GM19324 (cell line): ENCODE data around the gene GATAD2A.
"Not testable (repeated sequence)": the region's sequence is repeated elsewhere in the genome, so short reads cannot be mapped to it uniquely, and the experiment has no call there.

Experiments used
- ATAC-seq: cut with Tn5 transposase; IDR thresholded peaks from one replicate; pipeline ENCODE4 v1.9.1; 2021; ENCODE audit warnings: mild to moderate bottlenecking, moderate library complexity; ENCODE audit not compliant: unreplicated experiment, low FRiP score

The GATAD2A gene

DNA sequence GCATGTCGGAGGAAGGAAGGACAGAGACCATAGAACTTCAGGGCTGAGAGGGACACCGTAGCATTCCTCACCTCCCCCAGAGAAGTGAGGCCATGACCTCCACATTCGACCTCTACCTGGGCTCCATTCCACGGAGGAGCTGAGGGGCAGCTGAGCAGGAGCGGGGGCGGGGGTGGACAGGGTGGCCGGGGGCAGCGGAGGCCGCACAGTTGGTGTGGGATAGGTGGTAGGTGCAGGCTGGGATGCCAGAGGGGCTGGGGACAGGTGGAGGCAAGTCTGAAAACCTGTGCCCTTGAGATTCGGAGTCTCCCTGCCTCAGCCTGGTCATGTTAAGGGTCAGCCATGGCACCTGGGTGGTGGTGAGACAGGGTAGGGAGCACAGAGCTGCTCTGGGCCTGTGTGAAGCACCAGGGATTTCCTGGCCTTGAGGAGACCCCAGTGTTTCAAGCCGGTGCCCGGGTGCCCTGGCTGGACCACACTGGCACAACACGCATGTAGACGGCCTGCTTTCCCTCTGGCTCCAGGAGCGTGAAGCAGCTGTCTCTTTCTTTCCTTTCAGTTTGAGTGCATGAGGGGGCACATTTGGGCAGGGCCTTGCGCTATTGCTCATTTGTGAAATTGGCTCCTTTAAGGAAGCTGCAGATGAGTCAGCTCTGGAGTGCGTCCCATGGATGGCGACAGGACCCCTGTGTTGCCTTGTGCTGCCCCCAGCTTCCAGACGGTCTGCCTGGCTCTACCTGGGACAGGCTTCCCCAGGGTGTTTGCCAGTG, 58.1 kb downstream of the GATAD2A start:
- no peak for ATAC-seq

DNA sequence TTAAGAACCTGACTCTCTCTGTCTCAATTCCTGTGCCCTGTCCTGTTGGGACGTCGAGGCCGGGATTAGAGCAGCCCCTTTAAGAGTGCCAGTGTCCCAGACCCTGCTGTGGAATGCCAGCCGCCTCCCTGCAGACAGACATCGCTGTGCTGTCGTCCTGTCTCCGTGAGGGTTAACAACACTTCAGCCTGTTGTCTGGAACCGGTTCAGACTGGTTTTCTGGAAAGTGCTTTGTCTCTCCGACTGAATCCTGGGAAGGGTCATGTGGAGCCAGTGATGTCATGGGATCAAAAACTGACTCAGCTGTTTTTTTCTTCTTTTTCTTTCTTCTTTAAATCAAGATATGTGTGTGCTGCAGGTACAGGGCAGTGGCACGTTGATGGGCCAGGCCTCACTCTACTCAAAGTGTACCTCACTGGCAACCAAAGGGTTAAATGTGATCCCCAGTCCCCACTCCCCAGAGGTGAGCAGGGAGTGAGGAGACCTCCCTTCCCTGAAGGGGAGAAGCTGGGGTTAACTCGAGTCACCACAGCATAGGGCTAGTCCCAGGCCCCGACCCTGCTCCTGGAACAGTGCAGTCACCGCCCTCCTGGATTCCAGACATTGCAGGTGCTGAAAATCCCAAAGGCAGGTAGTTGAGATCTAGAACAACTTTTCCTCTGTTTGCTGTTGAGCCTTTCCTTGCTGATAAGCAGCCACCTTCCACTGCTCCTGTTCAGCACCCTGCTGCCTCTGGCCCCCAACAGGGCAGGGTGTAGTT, 59.0 kb downstream of the GATAD2A start:
- ATAC-seq = no peak

DNA sequence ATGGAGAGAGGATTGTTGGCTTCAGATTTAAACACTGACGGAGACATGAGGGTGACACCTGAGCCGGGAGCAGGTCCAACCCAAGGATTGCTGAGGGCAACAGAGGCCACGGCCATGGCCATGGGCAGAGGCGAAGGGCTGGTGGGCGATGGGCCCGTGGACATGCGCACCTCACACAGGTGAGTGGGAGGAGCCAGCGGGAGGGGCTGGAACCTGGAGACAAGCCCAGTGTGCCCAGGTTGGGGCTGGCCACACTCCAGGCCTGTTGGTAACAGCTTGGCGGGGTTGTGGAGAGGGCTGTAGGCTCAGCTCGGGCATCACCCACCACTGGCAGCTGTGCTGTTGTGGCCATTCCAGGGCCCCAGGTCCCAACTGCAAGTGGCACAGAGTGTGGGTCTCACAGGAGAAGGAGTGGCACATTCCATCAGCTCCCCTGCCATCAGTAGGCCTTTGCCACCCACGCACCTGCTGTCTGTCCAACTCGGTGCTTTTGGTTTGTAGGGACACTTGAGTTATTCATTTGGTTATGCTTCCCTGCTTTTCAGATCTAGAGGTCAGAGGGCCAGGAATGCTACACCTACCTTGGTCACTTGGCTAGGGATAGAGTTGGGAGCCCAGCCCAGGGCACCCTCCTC, 60.1 kb downstream of the GATAD2A start:
- no peak for ATAC-seq

DNA sequence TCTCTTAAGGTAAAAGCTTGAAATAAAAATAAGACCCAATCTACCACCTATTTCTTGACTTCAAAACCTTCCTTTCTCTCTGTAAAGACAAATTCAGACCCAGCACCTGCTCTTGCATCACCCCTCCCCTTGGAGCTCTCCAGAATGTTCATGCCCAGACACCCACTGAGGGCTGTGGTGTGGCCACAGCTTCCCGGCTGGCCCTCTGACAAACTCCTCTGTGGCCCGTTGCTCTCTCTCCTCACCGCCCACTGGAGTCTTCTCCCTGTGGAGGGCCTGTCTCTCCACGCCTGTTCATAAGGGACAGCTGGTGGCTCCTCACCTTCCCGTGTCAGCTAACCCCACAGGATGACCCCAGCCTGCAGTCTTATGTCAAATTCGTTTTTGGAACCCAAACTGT, 60.7 kb downstream of the GATAD2A start:
- no peak for ATAC-seq

DNA sequence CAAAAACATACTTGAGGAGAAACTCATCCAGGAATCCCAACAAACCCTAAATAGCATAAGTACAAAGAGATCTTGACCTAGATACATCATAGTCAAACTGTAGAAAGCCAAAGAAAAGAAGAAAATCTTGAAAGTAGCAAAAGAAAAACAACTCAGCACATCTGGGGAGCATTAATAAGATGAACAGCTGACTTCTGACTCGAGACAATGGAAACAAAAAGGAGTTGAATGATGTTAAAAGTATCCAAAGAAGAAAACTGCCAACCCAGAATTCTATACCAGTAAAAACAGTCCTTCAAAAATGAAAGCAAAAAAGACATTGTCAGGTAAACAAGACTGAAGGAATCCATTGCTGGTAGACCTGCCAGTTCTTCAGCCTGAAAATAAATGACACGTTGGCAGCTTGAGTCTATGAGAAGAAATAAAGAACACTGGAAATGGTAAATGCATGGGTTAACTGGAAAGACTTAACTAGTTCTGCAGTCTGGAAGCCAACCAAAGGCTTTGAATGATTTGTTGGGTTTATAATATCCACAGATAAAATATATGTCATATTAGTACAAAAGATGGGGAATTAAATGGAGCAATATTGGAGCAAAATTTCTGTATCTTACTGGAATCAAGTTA, 63.1 kb downstream of the GATAD2A start:
- no peak for ATAC-seq

DNA sequence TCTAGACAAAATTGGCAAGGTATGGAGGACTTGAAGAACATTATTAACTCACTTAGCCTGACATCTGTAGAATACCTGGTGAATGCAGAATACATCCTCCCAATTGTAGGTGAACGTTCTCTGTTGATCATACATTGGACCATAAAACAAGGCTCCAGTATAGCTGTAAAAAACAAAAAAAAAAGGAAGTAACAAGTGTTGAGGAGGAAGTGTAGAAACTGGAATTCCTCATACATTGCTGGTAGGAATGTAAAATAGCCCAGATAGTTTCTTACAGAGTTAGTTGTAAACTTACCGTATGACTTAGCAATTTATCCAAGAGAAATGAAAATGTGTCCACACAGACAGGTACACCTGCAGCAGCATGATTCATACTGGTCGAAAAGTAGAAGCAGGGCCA, 65.1 kb downstream of the GATAD2A start:
- no peak for ATAC-seq

DNA sequence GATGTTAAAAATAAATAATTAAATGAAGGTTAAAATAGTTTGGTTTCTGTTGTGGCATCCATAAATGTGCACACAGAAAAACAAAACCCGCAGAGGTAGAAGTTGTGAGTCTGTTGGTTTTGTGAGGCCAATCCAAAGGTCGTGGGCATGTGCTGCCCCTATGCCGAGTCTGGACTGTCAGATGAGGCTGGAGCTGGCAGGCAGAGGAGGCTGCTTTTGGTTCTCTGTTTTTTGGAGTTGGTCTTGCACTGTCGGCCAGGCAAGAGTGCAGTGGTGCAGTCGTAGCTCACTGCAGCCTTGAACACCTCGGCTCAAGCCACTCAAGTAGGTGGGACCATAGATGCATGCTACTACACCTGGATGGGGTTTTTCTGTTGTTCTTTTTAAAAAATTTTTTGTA, 66.2 kb downstream of the GATAD2A start:
- ATAC-seq = no peak

DNA sequence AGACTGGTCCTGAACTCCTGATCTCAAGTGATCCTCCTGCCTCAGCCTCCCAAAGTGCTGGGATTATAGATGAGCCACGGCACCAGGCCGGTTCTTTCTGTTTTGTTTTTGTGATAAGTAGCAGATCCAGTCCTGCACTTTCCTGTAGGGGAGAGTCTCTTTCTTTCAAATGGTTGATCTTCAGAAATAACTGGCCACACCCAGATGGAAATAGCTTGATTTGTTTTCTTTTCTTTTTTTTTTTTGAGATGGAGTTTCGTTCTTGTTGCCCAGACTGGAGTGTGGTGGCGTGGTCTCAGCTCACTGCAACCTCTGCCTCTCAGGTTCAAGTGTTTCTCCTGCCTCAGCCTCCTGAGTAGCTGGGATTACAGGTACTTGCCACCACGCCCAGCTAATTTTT, 66.6 kb downstream of the GATAD2A start:
- not testable (repeated sequence) for ATAC-seq

DNA sequence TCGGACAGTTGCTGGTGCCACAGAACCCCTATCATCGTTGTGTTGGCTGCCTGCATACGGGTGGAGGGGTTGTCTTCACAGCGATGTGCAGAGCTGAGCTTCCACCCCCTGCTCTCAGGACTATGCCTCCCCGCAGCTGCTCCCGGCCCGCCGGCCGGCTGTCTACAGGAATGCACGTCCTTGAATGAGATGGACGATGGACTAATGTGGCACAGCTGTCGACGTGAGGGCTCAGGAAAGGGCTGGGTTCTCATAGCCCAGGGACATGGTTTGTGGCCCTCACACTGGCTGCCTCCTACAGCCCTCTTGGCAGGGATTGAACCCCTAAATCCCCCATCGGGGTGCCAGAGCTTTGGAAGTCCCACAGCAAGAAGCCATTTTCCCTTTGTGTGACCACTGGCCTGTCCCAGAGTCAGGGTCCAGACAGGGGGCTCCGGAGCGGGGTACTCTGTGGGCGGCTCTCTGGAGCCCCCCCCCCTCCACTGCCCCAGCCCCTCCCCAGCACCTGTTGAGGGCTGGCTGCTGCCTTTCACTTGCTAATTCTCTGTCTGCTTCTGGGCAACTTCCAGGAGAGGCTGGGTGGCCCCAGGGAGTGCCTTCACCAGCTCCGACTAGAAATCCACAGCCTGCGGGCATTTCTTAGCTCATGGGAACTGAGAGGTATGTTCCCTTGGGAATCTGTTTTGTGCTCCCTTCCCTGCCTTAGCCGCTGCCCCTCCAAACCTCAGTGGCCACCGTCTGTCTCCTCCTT, 69.7 kb downstream of the GATAD2A start:
- ATAC-seq = no peak

DNA sequence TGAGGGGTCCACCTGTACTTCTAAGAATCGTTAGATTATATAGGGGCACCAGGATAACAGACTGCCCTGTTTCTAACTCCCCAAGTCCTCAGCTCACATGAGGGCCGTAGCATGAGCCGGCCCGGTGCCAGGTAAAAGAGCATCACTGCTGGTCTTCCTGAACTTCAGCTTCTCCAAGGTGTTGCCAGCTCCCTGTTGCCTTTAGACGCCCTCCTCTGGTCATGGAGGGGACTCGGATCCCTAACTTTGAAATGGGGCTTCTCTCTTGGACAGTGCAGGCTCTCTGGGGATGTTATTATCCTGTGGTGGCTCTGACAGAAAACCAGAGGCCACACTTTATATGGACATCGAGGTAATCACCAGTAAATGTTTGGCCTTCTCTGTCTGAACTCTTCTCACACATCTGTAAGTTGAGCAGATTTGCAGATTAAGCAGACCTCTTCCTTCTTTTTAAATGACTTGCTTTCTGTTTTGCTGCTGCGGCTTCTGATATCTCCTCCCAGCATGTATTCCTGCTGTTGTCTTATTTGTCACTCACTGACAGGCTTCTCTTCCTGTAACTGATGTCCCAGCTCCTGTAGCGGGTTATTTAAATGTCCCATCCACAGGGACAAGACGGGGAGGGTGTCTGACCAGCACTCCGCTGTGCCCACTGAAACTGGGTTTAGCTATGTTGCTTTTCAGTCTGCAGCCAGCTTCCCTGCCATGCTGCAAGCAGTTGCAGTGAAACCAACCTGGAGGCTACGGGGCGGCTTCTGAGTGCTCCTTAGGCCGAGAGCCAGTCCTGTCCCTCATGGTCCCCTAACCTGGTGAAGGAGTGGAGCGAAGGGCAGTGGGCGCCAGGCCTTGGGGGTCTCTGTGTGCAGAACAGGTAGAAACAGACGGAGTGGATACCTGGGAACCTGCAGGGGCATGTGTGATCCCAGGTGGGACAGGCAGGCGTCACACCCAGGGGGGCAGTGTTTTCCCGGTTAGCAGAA, 70.7 kb downstream of the GATAD2A start:
- no peak for ATAC-seq

DNA sequence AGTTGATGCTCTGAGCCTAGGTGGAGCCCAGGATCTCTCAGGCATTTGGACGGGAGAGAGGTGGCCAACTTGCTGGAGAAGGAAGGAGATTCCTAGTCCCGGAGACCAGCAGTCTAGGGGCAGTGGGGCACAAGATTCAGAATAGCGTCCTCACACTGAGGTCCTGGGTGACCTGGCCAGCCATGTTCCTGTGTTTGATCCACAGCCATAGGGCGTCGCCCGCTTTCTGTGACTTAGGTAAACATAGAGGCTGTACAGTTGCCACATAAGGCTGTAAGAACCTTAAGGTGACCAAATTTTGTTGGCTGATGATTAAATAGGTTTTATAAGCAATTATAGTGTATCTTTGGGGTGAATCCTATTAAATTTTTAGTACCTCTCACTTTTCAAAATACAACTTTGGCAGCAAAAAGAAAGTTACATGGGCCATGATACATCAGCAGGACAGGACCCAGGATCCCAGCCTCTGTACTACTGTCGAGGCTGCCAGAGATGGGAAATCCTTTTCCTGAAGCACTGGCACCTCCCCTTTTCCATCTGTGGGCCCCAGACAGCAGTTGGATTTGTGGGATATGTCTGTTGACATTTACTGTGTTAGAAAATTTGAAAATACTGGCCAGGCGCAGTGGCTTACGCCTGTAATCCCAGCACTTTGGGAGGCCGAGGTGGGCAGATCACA, 72.4 kb downstream of the GATAD2A start:
- ATAC-seq = no peak

DNA sequence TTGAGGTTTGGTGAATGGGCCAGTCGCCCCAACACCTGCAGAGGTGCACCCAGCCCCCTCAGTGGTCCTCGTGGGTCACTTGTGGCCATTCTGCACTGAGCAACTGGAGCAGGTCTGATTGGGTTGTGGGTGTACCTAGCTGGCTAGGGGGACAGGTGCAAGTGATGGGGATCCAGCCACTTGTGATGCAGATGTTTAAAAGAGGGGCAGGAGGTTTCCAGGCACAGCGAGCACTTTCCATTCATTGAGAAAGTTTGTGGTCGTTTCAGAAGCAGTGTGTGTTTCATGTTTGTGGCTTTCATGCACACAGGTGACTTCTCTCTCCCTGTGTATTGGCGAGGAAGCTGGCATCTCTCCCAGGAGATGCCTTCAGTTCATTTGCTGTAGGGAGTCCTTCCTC, 75.2 kb downstream of the GATAD2A start:
- ATAC-seq = no peak

DNA sequence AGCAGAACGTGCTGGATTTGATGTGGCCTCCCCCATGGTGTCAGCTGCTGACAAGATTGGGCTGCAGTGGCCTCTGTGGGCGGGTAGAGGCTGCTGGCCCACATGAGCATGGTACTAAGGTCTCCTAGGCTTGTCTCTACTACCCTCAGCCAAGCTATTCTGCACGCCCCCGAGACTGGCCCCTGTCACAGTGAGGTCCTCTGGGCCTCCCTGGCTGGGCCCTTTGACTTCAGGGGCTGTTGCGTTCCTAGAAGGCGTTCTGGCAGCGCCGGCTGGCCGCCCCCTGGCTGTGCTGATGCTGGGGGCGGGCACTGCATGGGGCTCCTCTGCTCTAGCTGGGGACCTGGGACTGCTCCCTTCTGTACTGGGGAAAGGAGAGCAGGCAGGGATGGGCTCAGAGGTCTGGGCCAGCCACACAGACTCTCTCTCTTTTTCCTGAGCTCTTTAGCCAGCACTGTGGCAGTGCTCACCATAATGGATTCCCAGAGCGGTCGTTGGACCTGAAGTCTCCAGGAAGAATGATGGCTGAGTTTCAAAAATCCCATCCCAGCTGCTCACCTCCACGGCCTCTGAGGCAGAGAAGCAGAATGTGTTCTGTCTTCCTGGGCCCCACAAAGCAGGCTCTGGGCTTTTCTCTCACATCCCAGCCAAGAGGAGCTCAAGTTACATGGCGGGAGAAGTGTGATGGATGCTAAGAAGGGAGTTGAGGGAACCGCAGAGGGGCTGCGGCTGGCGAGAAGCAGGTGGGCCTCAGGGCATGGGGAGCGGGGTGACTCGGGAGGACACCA, 77.5 kb downstream of the GATAD2A start:
- ATAC-seq = no peak

DNA sequence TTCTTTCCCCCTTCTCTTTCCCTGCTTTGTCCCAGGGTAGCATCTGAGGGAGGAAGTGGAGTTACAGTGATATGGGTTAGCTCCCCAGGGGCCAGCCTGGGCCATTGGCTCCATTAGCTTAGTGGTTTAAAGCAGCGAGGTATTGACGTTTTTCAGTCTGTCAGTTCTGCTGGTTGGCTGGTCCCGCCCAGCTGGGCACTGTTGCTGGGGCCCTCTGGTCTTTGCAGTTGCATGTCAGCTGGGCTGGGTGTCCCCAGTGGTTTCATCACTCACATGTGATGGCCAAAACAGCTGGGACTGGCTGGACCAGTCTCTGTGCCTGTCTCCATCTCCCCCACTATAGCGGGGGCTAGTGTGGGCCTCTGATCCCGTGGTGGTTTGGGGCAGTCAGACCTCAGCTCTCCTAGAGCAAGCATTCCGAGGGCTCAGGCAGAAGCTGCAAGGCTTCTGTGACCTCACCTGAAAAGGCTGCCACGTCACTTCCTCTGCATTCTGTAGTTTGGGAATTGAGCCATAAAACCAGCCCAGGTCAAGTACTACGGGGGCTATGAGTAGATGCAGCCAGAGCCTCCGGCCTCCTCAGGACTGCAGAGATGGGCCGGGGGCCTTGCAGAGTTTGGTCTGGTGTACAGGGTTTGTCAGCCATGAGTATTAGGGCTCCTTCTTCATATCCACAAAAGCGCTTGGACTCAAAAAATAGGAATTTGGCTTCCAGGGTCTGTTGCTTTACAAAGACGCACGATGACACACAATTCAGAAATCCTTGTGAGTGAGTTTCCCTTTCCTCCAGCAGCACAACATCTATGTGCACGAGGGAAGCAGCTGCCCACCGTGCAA, 79.9 kb downstream of the GATAD2A start:
- no peak for ATAC-seq

DNA sequence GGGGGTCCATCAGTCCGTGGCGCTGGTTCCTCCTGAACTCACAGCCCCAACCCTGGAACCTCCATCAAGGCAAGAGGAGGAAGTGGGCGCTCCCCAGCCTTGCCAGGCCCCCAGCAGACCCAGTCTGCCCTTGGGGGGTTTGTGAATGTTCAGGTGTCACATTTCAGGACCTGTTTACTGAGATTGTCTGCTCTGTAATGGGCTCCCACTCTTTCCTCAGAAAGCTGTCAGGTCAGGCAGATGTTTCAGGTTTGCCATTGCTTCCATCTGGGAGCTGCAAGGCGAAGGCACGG, 80.5 kb downstream of the GATAD2A start:
- no peak for ATAC-seq

DNA sequence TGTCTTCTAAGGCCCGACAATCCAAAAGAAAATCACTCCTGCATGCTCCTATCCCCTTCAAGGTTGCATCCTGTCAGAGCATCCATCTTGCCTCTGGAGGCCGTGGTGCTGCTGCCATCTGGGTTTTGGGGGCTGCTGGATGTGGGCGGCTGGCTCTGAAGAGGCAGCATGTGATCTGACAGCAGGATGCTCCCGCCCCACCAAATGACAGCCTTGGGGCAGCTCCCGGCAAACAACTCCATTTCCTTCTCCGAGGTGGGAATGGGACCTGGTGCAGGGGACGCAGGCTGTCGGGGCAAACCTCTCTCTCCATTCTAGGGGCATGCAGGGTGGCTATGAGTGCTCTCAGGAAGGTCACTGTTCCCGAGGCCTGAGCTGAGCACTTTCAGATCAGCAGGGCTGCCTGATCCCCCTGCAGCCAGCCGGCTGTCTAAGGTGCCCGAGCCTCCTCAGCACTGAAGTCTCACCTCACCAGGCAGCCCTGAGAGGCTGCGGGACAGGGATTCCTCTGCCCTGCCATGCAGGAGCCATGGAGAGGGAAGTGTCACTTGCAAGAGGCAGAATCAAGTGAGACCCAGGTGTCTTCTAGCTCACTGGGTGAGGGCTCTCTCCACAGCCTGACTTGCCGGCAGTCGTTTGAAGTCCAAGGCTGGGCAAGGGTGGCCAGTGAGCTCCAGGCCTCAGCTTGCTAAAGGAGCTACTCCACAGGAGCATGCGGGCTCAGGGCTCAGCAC, 81.0 kb downstream of the GATAD2A start:
- ATAC-seq = no peak
